Measurements from ENCODE around the gene PRKCB.

Gene PRKCB

DNA sequence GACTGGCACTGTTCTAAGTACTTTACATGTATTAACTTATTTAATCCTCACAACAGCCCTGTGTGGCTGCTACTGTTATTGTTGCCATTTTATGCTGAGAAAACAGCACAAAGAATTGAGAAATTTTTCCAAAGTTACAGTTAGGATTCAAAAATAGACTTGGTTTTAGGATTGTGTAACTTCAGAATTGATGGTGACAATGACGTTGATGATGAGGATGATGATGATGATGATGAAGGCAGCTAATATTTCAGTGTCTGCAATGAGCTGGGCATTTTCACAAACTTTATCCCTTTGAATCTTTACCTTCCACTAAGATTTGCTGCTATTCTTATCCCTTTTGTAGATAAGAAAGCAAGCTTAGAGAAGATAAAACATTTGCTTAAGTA, 22.1 kb downstream of the PRKCB start:
- Histone ChIP-seq H3K27me3 (ENCODE audit: insufficient read depth, poor library complexity, severe bottlenecking) (no peaks in the 10 kb centered on the region), H3K4me3 (replicated peaks; ENCODE audit: insufficient read depth, low read length) (no peak overlapping the region), H3K27ac (replicated peaks) (peak overlapping the region; percentile 56)
- TF ChIP-seq GABPA (IDR thresholded peaks at IDR 0.05; ENCODE audit: low read depth): no peak
- TF ChIP-seq, protein P1, sequence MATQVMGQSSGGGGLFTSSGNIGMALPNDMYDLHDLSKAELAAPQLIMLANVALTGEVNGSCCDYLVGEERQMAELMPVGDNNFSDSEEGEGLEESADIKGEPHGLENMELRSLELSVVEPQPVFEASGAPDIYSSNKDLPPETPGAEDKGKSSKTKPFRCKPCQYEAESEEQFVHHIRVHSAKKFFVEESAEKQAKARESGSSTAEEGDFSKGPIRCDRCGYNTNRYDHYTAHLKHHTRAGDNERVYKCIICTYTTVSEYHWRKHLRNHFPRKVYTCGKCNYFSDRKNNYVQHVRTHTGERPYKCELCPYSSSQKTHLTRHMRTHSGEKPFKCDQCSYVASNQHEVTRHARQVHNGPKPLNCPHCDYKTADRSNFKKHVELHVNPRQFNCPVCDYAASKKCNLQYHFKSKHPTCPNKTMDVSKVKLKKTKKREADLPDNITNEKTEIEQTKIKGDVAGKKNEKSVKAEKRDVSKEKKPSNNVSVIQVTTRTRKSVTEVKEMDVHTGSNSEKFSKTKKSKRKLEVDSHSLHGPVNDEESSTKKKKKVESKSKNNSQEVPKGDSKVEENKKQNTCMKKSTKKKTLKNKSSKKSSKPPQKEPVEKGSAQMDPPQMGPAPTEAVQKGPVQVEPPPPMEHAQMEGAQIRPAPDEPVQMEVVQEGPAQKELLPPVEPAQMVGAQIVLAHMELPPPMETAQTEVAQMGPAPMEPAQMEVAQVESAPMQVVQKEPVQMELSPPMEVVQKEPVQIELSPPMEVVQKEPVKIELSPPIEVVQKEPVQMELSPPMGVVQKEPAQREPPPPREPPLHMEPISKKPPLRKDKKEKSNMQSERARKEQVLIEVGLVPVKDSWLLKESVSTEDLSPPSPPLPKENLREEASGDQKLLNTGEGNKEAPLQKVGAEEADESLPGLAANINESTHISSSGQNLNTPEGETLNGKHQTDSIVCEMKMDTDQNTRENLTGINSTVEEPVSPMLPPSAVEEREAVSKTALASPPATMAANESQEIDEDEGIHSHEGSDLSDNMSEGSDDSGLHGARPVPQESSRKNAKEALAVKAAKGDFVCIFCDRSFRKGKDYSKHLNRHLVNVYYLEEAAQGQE (IDR thresholded peaks at IDR 0.05; ENCODE audit: insufficient replicate concordance, low read depth): no peak
- TF ChIP-seq, protein P2, sequence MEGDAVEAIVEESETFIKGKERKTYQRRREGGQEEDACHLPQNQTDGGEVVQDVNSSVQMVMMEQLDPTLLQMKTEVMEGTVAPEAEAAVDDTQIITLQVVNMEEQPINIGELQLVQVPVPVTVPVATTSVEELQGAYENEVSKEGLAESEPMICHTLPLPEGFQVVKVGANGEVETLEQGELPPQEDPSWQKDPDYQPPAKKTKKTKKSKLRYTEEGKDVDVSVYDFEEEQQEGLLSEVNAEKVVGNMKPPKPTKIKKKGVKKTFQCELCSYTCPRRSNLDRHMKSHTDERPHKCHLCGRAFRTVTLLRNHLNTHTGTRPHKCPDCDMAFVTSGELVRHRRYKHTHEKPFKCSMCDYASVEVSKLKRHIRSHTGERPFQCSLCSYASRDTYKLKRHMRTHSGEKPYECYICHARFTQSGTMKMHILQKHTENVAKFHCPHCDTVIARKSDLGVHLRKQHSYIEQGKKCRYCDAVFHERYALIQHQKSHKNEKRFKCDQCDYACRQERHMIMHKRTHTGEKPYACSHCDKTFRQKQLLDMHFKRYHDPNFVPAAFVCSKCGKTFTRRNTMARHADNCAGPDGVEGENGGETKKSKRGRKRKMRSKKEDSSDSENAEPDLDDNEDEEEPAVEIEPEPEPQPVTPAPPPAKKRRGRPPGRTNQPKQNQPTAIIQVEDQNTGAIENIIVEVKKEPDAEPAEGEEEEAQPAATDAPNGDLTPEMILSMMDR (IDR thresholded peaks at IDR 0.05; ENCODE audit: insufficient read depth, low read length): no peak
- no peak for DNase-seq (ENCODE audit: low read depth in 1 of 2, low spot score in 1 of 2)

DNA sequence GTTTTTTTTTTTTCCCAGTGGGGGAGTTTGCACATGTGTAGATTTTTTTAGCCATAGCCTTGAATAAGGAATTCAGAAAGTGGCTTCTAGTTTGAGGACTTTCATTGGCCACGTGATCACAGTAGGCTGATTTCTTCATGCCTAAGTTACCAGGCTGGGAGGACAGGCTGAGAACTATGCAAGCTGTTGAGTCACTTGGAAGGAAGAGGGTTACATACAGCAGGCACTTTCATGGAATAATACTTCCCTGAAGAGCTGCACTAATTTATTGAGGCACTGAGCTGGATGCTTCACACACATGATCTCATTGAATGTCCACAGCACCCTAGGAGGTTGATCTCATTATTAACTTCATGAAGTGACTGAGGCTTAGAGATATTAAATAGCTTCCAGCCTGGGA, 22.8 kb downstream of the PRKCB start:
- Histone ChIP-seq H3K27me3 (ENCODE audit: insufficient read depth, poor library complexity, severe bottlenecking) (no peaks in the 10 kb centered on the region), H3K27ac (replicated peaks) (peak overlapping the region; percentile 72), H3K4me3 (replicated peaks; ENCODE audit: insufficient read depth, low read length) (no peak overlapping the region)
- TF ChIP-seq, protein P2 (IDR thresholded peaks at IDR 0.05; ENCODE audit: insufficient read depth, low read length): no peak
- no peak for TF ChIP-seq GABPA (IDR thresholded peaks at IDR 0.05; ENCODE audit: low read depth)
- TF ChIP-seq POLR2AphosphoS5 (IDR thresholded peaks at IDR 0.05; ENCODE audit: low read depth): no peak
- no peak for TF ChIP-seq SPI1 (IDR thresholded peaks at IDR 0.05; ENCODE audit: borderline replicate concordance, low read depth)
- TF ChIP-seq, protein P1 (IDR thresholded peaks at IDR 0.05; ENCODE audit: insufficient replicate concordance, low read depth): no peak
- DNase-seq (ENCODE audit: low read depth in 1 of 2, low spot score in 1 of 2): peak in 1 of 2 experiments; percentile 81

DNA sequence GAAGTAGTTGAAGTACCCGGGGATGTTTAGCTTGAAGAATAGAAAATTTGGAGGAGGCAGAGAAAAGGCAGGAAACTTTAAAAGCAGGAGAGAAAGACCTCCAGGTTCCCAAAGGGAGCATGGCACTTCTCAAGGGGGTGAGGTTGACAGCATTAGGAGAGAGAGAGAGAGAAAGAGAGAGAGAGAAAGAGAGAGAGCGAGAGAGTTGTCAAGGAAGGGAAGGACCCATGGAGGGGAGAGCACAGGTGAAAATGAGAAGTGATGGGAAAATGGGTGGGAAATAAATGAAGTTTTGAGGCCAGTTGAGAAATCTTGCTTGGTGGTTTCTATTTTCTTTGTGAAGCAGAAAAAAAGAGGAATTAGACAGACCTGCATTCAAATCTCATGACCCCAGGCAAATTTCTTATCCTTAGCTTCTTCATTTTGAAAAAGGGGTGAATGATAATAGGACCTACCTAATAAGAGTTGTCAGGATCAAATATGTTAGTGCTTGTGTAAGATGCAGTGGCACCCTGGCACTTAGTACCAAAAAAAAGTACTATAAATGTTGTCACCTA, 24.0 kb downstream of the PRKCB start:
- H3K27me3 ChIP-seq (ENCODE audit: insufficient read depth, poor library complexity, severe bottlenecking): no peaks in the 10 kb centered on the region
- peak in 1 of 2 experiments; percentile 53 for DNase-seq (ENCODE audit: low read depth in 1 of 2, low spot score in 1 of 2)
- TF ChIP-seq SPI1 (IDR thresholded peaks at IDR 0.05; ENCODE audit: borderline replicate concordance, low read depth) (peak; percentile 49), GABPA (IDR thresholded peaks at IDR 0.05; ENCODE audit: low read depth) (no peak)
- no peak overlapping the region for H3K4me3 ChIP-seq (replicated peaks; ENCODE audit: insufficient read depth, low read length)
- H3K27ac ChIP-seq (replicated peaks): peak overlapping the region; percentile 72

DNA sequence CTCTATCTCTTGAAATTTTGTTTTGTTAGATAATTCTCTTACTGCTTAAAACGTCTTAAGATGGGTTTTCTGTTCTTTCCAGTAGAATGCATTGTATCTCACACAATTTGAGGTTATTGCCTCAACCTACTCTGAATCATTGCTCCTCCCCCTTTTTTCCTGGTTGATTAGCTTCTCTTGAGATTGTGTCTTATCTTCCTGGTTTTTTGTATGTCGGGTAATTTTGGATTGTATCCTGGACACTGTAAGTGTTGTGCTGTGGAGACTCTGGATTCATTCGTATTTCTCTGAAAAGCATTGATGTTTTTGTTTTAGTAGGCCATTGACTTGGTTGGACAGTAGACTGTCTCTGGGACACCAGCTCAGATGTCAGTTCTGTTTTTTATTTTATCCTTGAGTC, 26.1 kb downstream of the PRKCB start:
- H3K27me3 ChIP-seq (ENCODE audit: insufficient read depth, poor library complexity, severe bottlenecking): no peaks in the 10 kb centered on the region
- TF ChIP-seq, protein P2 (IDR thresholded peaks at IDR 0.05; ENCODE audit: insufficient read depth, low read length): no peak
- no peak for TF ChIP-seq POLR2AphosphoS5 (IDR thresholded peaks at IDR 0.05; ENCODE audit: low read depth)
- no peak for TF ChIP-seq SPI1 (IDR thresholded peaks at IDR 0.05; ENCODE audit: borderline replicate concordance, low read depth)
- no peak for TF ChIP-seq GABPA (IDR thresholded peaks at IDR 0.05; ENCODE audit: low read depth)
- TF ChIP-seq, protein P1 (IDR thresholded peaks at IDR 0.05; ENCODE audit: insufficient replicate concordance, low read depth): no peak
- DNase-seq (ENCODE audit: low read depth in 1 of 2, low spot score in 1 of 2): no peak
- H3K4me3 ChIP-seq (replicated peaks; ENCODE audit: insufficient read depth, low read length): no peak overlapping the region
- H3K27ac ChIP-seq (replicated peaks): peak overlapping the region; percentile 72

Data from HL-60 (cell line).